EL (cell line): ENCODE results near the gene KRT26.

ENCODE experiments used
- DNase-seq: peaks from one replicate; pipeline ENCODE4 v3.0.0-alpha.2; 2016

KRT26 gene

DNA sequence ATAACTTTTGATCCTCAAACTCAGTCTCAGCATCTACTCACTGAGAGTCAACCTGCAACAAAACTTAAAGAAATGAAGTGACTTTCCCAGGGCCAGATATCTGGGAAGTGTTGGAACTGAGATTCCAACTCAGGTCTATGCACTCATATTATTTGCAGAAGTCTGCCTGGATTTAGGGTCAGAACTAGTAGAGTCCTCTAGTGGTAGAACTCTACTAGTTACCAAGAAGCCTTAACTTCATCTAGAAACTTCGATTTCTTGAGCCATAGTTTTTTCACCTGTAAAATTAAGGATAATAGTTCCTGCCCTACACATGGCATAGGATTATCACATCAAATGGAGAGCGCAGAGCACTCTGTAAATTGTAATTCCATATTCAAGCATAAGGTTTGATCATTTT is 45.1 kb downstream of the KRT26 start:
- no peak for DNase-seq

DNA sequence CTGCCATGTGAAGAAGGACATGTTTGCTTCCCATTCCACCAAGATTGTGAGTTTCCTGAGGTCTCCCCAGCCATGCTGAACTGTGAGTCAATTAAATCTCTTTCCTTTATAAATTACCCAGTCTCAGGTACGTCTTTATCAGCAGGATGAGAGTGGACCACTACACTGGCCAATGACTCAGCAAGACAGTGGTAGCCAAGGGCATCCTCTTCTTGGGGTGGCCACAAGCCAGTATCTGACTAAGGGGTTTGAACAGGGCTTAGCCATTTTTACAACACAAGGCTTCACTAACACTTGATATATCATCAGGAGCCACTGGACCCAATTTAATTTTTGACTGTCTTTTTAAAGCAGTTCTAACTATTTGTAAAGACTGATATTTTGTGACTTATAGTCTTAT is 47.3 kb downstream of the KRT26 start:
- DNase-seq: no peak

DNA sequence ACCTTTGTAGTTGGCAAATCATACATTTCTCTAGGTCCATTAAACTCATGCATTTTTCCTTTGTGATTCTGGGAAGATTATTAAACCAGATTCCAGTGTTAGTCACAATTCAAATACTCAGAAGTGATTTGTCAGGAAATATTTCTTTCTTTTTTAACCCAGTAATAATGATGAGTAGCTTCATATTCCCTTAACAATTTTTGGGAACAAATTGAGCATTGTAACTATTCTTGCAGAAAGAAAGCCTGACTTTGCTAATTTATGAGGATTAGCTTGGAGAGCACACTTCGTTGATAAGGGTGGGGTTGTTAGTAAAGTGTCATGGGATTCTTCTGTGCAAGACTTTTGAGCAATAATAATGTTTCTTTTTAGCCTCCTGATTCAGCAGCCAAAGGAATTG is 49.8 kb downstream of the KRT26 start:
- DNase-seq: no peak

DNA sequence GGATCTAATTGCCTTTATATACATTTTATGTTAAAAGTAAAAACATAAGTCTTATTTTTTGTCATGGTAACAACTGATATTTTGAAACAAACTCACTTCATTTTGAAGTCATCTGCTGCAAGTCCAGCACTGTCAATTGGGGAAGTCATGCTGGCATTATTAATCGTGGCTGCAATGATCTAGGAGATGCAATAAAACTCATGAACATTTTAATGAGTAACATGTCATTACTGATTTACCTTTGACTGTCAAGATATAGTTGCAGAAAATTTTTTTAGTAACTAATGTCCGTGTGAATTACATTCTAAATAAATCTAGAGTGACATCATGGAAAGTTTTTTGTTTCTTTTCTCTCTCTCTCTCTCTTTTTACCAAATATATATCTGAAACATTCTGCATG is 51.1 kb downstream of the KRT26 start:
- DNase-seq: no peak

DNA sequence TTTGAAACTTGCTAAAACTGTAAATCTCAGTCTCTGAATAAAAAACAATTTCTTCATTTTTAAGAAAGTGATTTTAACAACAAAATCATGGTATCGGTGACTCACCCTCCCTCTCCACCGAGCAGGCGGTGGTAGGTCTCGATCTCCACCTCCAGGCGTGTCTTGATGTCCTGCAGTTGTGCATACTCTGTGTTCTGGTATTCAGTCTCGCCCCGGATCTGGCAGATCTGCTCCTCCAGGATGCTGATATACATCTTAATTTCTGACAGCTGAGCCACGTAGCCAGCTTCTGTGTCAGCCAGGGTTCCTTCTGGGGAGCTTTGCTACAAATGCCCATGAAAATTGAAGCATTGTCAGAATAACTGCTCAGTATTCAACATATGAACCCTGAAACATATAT is 53.1 kb downstream of the KRT26 start:
- DNase-seq: peak; percentile 13

DNA sequence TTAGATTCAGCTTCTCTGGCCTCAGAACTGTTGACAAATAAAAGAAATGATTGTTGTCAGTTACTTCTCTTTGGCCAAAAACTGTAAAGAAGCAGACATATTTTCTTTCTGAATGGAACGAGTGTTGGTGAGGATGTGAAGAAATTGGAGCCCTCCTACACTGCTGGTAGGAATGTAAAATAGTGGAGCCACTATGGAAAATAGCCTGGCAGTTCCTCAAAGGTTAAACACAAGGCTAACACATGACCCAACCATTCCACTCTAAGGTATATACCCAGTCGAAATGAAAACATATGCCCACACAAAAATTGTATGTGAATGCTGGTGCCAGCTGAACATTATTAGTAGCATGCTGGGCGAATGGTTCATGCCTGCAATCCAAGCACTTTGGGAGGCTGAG is 54.2 kb downstream of the KRT26 start:
- DNase-seq: no peak
